ENCODE results near the gene RSBN1L. TPM values are rescaled to one million over a fixed set of nuclear protein-coding genes. Genes with fewer than 3 reads are reported as not detected.

Gene RSBN1L
- polyA plus RNA-seq, 1 donor, result 15.9 TPM

DNA sequence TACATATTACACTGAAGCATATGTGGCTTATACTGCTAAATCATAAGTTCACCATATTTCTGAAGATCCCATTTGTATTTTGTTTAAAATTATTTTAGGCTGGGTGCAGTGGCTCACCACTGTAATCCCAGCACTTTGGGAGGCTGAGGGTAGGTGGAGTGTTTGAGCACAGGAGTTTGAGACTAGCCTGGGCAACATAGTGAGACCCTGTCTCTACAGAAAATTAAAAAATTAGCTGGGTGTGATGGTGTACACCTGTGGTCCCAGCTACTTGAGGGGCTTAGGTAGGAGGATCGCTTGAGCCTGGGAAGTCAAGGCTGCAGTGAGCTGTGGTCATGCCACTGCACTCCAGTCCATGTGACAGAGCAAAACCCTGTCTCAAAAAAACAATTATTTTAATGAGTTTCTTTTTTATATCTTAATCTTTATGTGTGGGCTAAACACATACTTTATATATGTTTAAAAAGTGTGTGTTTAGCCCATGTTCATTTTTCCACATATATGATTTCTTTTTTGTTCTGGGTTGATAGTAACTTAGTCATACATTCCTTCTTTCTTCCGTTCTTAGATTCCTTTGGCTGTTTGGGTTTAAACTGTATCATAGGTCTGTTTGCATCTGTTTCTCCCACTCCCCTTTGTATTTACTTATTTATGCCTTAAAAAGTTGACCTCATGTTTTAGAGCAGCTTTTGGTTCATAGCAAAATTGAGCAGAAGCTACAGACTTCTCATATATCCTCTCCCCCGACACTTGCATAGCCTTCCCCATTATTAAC lies 33.5 kb downstream of the RSBN1L start:
- DNase-seq (ENCODE audit: low read depth), result no peak

DNA sequence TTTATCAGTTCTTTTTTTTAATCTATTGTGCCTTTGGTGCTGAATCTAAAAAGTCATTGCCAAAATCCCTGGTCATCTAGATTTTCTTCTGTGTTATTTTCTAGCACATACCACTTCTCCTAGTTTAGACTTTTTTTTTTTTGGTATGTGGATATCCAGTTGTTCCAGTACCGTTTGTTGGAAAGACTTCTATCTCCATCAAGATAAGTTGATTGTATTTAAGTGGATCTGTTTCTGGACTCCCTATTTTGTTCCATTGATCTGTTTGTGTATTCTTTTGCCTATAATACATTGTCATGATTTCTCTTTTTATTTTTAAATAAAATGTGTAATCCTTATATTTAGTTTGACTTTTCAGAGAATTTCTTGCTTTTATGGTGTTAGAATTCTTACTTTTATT lies 35.5 kb downstream of the RSBN1L start:
- DNase-seq (ENCODE audit: low read depth), result no peak

DNA sequence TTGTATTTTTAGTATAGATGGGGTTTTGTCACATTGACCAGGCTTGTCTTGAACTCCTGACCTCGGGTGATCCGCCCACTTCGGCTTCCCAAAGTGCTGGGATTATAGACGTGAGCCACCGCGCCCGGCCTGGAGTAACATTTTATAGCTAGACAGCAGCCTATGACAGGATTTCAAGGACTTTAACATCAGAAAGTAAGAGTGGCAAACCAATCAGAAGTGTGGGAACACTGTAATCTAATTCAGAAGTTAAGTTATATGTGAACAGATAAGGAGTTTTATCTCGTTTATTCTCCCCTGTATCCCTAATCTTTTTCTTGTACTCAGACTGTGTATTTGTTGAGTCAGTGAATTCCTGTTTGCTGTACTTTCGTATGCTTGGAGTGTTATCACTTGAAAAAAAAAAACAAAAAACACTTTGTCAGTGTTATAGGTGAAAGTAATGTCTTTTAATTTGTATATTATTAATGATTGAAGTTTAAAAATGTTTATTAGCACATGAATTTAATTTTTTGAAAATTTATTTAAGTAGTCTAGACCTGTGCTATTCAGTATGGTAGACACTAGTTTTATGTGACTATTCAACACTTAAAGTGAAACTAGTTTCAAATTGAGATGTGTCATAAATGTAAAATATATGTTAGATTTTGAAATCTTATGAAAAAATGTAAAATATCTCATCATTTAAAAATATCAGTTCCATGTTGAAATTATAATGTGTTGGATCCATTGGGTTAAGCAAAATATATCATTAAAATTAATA lies 38.6 kb downstream of the RSBN1L start:
- no peak for DNase-seq (ENCODE audit: low read depth)

- no peak for DNase-seq (ENCODE audit: low read depth)
Measured at GRCh38 chr7:77735457-77735856, 39.2 kb downstream of the RSBN1L start.

DNA sequence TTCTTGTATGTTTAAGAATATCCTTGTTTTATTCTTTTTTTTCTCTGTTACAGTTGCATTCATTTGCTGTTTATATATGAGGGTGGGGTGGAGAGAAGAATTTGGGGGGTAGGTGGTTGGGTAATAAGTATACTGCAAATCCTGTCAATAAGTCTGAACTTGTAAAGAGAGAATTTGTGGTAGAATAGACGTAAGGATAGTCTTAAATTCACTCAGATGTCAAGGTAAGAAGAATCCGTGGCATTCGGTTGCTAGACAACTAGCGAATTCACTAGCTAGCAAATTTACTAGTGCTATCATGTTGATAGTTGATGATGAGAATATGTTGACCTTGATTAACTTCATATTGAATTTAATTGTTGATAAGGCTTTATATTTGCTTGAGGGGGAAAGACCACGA lies 40.7 kb downstream of the RSBN1L start:
- no peak for DNase-seq (ENCODE audit: low read depth)

- DNase-seq (ENCODE audit: low read depth), result no peak
Measured at GRCh38 chr7:77738382-77738781, 42.1 kb downstream of the RSBN1L start.

DNA sequence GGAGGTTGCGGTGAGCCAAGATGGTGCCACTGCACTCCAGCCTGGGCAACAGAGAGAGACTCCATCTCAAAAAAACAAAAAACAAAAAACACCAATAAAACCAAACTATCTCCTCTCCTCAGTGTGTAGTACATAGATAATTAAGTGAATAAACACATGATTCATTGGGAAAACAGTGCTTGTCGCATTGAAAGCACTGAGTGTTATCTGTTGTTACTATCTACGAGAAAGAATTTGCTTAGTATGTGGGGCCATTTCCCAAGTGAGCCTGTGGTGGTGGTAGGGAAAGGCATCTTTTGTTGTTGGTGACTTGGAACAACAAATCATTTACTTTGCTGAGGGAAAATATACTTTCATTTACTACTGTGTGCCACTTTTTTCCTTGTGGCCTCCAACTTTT lies 42.6 kb downstream of the RSBN1L start:
- DNase-seq (ENCODE audit: low read depth), result no peak

GRCh38 chr7:77740257-77740656 lies 44.0 kb downstream of the RSBN1L start:
- no peak for DNase-seq (ENCODE audit: low read depth)

DNA sequence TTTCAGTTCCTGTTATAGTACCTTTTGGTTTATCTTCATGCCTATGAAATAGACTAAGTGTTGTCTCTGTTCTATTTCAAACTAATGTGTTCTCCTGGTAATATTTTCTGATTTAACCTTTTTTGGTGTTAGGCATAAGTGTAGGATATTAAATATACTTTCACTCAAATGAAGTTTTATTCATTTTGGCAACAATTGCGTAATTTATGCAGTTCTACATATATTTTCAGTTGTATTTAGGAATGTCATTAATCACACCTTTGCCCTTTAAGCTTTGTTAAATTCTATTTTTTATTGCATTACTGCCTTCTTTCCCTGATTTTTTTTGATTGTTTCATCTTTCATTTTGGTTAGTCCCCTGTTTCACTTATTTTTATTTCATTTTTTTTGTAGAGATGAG lies 47.3 kb downstream of the RSBN1L start:
- DNase-seq (ENCODE audit: low read depth), result no peak

- no peak for DNase-seq (ENCODE audit: low read depth)
Measured at GRCh38 chr7:77745746-77746145, 49.5 kb downstream of the RSBN1L start.

DNA sequence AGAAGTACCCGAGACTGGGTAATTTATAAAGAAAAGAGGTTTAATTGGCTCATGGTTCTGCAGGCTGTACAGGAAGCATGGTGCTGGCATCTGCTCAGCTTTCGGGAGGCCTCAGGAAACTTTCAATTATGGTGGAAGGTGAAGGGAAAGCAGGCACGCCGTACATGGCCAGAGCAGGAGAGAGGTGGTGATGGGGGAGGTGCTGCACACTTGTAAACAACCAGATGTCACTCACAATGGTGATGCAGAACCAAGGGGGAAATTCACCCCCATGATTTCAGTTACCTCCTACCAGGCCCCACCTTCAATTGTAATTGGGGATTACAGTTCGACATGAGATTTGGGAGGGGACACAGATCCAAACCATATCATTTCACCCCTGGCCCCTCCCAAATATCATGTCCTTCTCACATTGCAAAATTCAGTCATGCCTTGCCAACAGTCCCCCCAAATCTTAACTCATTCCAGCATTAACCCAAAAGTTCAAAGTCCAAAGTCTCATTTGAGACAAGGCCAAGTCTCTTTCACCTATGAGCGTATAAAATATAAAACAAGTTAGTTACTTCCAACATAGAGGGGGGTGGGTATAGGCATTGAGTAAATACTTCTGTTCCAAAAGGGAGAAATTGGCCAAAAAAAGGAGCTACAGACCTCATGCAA lies 50.0 kb downstream of the RSBN1L start:
- no peak for DNase-seq (ENCODE audit: low read depth)

GRCh38 chr7:77746824-77747165 lies 50.5 kb downstream of the RSBN1L start:
- DNase-seq (ENCODE audit: low read depth), result no peak

DNA sequence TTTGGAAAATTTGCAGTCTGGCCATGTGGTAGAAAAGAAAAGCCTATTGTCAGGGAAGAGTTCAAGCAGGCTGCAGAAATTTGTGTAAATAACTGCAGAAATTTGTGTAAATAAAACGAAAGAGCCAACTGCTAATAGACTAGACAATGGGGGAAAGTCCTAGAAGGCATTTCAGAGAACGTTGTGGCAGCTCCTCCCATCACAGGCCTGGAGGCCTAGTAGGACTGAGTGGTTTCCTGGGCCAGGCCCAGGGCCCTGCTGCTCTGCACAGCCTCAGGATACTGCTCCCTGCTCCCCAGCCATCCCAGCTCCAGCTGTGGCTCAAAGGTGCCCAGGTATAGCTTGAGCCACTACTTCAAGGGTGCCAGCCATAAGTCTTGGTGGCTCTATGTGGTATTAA lies 50.9 kb downstream of the RSBN1L start:
- no peak for DNase-seq (ENCODE audit: low read depth)

DNA sequence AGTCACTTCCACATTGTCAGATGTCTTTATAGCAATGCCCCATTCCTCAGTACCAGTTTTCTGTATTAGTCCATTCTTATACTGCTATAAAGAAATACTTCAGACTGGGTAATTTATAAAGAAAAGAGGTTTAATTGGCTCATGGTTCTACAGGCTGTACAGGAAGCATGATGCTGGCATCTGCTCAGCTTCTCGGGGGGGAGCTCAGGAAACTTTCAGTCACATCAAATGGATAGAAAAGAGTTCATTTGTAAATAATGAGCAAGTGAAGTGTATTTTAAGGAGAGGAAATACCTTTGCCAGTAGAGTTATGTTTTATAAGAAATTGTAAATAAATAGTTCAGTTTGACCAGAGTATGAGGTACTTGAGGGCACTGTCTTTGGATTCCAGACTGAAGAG lies 51.5 kb downstream of the RSBN1L start:
- no peak for DNase-seq (ENCODE audit: low read depth)

DNA sequence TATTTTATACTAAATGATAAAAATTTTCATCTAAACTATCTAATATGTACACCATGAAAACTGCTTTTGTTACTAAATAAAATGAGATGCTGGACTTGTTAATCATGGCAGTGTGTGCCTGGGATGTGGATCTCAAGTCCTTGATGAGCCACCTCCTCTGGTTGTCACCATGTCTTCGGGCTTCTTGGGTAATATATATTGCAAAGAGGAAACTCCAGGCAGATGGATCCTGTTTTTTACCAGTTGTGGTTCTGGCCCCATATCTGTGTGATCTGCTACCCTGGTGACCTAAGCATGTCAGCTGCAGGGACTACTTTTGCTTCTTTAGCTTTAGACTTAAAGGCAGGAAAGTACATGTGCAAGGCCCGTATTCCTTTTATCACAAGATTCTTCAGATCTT lies 55.8 kb downstream of the RSBN1L start:
- DNase-seq (ENCODE audit: low read depth), result no peak

DNA sequence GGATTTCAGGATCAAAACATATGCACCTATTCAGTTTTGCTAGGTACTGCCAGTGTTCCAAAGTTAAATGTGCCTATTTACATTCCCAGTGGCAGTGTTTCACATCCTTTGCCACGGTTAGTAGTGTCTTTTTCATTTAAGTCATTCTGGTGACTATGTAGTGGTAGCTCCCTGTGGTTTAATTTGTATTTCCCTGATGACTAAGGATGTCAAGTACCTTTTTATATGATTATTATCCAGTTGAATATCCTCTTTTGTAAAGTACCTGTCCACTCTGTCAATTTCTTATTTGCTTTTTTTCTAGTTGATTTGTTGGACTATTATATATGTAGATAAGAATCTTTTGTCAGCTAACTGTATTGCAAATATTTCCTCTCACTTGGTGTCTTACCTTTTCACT lies 56.9 kb downstream of the RSBN1L start:
- no peak for DNase-seq (ENCODE audit: low read depth)

- DNase-seq (ENCODE audit: low read depth), result no peak
Measured at GRCh38 chr7:77757589-77757988, 61.3 kb downstream of the RSBN1L start.

GRCh38 chr7:77759294-77759889 lies 63.1 kb downstream of the RSBN1L start:
- DNase-seq (ENCODE audit: low read depth), result peak; percentile 41

DNA sequence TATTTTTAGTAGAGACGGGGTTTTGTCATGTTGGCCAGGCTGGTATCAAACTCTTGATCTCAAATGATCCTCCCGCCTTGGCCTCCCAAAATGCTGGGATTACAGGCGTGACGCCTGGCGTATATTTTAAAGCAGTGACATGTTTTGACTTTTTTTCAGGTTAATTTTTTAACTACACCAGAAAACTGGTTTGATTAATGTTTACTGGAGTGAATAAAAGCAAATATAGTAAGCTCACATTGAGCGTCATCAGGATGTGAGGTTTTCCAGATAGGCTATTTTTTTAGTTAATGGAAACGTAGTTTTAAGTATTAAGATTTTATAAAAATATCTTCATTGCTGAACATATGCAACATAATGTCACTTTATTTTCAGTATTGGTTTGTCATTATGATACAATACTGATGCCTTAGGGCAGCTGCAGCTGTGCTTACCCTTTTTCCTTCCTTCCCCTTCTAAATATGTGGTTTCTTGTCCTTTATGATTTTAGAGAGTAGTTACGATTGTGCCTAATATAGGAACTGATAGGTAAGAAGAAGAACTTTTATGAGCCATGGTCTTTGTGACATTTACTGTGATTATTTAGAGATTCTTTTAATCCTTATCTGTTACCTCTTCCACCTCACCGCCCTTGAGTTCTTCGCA lies 64.7 kb downstream of the RSBN1L start:
- DNase-seq (ENCODE audit: low read depth), result no peak

- no peak for DNase-seq (ENCODE audit: low read depth)
Measured at GRCh38 chr7:77765481-77765880, 69.2 kb downstream of the RSBN1L start.

GRCh38 chr7:77765906-77766800 lies 69.9 kb downstream of the RSBN1L start:
- DNase-seq (ENCODE audit: low read depth), result no peak
